Subcutaneous adipose tissue (tissue), 4 donors: Measurements from ENCODE around the gene MOB1A. TPM values are rescaled to one million over a fixed set of nuclear protein-coding genes. Genes with fewer than 3 reads are reported as not detected.

Experiments
- CTCF ChIP-seq: fragments of 450-650 bp; IDR thresholded peaks from one replicate; pipeline ENCODE4 v1.5.1; 2016; ENCODE audit warnings: low read depth, mild to moderate bottlenecking, control low read depth, antibody characterized with exemption, moderate library complexity
- total RNA-seq, 4 donors: library from RNA; depleted of rRNA; stranded (reverse); fragments of >200 nt; gene quantifications; one replicate each; pipeline ENCODE4 v1.1.0, GENCODE V29; 2016

Gene MOB1A
- total RNA-seq, 4 donors from 2014 or later = 70.6 to 121 (median 108) TPM

GRCh38 chr2:74221604-74222299, 43.1 kb upstream of the MOB1A start:
- no peak for TF ChIP-seq CTCF

- TF ChIP-seq CTCF = no peak
Observed at GRCh38 chr2:74221091-74221490, 42.4 kb upstream of the MOB1A start.

GRCh38 chr2:74219846-74220486, 41.3 kb upstream of the MOB1A start:
- no peak for TF ChIP-seq CTCF

- TF ChIP-seq CTCF = no peak
Observed at GRCh38 chr2:74216642-74217041, 38.0 kb upstream of the MOB1A start.

- TF ChIP-seq CTCF = no peak
Observed at GRCh38 chr2:74212702-74213410, 34.2 kb upstream of the MOB1A start.

- TF ChIP-seq CTCF = no peak
Observed at GRCh38 chr2:74206180-74206688, 27.6 kb upstream of the MOB1A start.

GRCh38 chr2:74205596-74205995, 26.9 kb upstream of the MOB1A start:
- TF ChIP-seq CTCF = no peak
